Measurements from ENCODE around the gene SGCA.

The SGCA gene

GRCh38 chr17:50181144-50181543 lies 15.3 kb downstream of the SGCA start:
- no peak overlapping the region for H3K4me3 ChIP-seq (ENCODE audit: low read depth, low read length)
- TF ChIP-seq CTCF (IDR thresholded peaks at IDR 0.05; ENCODE audit: low read depth, low read length), result no peak

GRCh38 chr17:50181591-50182560 lies 16.1 kb downstream of the SGCA start:
- no peak for TF ChIP-seq CTCF (IDR thresholded peaks at IDR 0.05; ENCODE audit: low read depth, low read length)
- no peak overlapping the region for H3K4me3 ChIP-seq (ENCODE audit: low read depth, low read length)

GRCh38 chr17:50182783-50183420 lies 17.1 kb downstream of the SGCA start:
- no peak for TF ChIP-seq CTCF (IDR thresholded peaks at IDR 0.05; ENCODE audit: low read depth, low read length)
- H3K4me3 ChIP-seq (ENCODE audit: low read depth, low read length), result no peak overlapping the region

- TF ChIP-seq CTCF (IDR thresholded peaks at IDR 0.05; ENCODE audit: low read depth, low read length), result no peak
- H3K4me3 ChIP-seq (ENCODE audit: low read depth, low read length), result no peak overlapping the region
Observed at GRCh38 chr17:50183421-50183994, 17.7 kb downstream of the SGCA start.

DNA sequence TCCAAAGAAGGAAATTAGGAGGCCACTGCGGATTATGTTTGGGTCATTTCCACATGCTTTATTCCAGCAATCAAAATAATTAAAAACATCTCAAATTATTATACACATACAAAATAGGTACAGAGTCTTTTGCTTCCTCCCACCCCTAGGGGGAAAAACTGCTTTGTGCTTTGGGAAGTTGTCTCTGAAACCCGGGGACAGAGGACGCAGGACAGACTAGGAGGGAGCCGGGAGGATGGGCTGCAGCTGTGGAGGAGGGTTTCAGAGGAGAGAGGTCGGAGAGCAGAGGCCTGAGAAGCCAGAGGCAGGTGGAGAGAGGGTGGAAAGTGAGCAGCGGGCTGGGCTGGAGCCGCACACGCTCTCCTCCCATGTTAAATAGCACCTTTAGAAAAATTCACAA lies 18.3 kb downstream of the SGCA start:
- no peak for TF ChIP-seq CTCF (IDR thresholded peaks at IDR 0.05; ENCODE audit: low read depth, low read length)

DNA sequence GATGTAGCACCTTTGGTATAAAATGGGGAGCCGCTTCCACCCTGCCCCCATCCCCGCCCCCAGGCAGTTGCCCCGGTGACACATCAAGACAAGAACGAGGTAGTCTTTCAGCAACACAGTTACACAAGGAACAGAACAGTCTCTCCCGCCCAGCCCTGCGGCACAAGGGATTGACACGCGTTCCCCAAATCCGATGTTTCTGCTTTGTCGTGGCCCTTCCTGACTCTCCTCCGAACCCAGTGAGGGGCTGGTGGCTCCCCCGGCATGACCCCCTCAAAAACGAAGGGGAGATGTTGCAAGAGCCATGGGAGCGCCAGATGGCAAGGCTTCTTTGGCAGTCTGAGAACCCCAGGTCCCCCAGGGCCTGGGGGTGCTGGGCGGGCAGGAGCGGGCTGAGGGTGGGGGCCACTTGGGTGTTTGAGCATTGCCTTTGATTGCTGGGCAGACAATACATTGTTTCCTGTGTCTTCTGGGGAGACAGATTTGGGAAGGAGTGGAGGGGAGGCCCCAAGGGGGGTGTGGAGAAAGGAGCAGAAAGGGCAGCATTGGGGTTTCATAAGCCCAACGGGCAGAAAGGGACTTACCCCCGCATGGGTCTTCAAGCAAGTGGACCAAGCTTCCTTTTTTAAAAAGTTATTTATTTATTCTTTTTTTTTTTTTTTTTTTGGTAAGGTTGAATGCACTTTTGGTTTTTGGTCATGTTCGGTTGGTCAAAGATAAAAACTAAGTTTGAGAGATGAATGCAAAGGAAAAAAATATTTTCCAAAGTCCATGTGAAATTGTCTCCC lies 19.0 kb downstream of the SGCA start:
- H3K4me3 ChIP-seq (ENCODE audit: low read depth, low read length), result no peak overlapping the region
- no peak for TF ChIP-seq CTCF (IDR thresholded peaks at IDR 0.05; ENCODE audit: low read depth, low read length)

More for the DNA sequence above, 18.3 kb downstream of the SGCA start:
- H3K4me3 ChIP-seq (ENCODE audit: low read depth, low read length), result no peak overlapping the region
